GM23248 (cell line): ENCODE results near the gene ARHGAP24.

Experiments
- EZH2 ChIP-seq: fragments of 200-600 bp; sonication (generic); IDR thresholded peaks from 2 replicates; pipeline ENCODE4 v1.6.1; 2018; ENCODE audit warnings: antibody characterized with exemption, mild to moderate bottlenecking; ENCODE audit not compliant: insufficient read depth, poor library complexity, severe bottlenecking
- EZH2phosphoT487 ChIP-seq: fragments of 200-600 bp; sonication (generic); IDR thresholded peaks from 2 replicates; pipeline ENCODE4 v1.6.1; 2018; ENCODE audit warnings: antibody characterized with exemption, moderate library complexity, mild to moderate bottlenecking, low read depth; ENCODE audit not compliant: insufficient read depth

GRCh38 chr4:85968945-85969819 lies 494.2 kb downstream of the ARHGAP24 start:
- no peak for TF ChIP-seq EZH2
- no peak for TF ChIP-seq EZH2phosphoT487
